HEK293T (cell line): ENCODE data around the gene ADAM10.

Experiments used
- BHLHE40 ChIP-seq: fragments of 450-650 bp; IDR thresholded peaks from 2 replicates; pipeline ENCODE4 v1.6.1; 2016; ENCODE audit warnings: mild to moderate bottlenecking, moderate library complexity, borderline replicate concordance
- FOXA1 ChIP-seq: fragments of 450-650 bp; IDR thresholded peaks from 2 replicates; pipeline ENCODE4 v1.6.1; 2016; ENCODE audit warnings: mild to moderate bottlenecking
- FOXK2 ChIP-seq: fragments of 450-650 bp; IDR thresholded peaks from 2 replicates; pipeline ENCODE4 v1.6.1; 2016; ENCODE audit warnings: mild to moderate bottlenecking
- SP1 ChIP-seq: fragments of 450-650 bp; IDR thresholded peaks from 2 replicates; pipeline ENCODE4 v1.6.1; 2017
- ZNF384 ChIP-seq: fragments of 450-650 bp; IDR thresholded peaks from 2 replicates; pipeline ENCODE4 v1.6.1; 2016

DNA sequence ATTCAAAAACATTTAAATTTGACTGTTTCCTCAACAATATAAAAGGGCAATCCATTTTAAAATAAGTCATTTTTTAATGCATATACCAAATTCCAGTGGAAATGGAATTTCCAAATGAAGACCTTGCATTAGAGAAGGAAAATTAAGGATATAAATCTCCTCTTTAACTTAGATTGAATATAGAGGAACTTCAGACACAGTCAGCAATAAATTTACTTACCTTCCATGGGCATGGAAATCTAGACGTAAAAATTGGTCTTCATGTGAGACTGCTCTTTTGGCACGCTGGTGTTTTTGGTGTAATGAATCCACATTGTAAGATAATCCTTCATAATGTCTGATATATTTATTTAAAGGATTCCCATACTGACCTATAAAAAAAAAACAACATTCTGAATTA lies 32.1 kb downstream of the ADAM10 start:
- no peak for TF ChIP-seq SP1
- no peak for TF ChIP-seq FOXK2
- no peak for TF ChIP-seq BHLHE40
- TF ChIP-seq ZNF384 = no peak
- no peak for TF ChIP-seq FOXA1
